Stimulated activated CD4-positive, alpha-beta T cell treated with anti-CD3 and anti-CD28 coated beads, Interleukin-4, amount 100 ng/mL, for 24 hours (primary cell): ENCODE data around the gene KANSL2.
"Not testable (repeated sequence)": the region's sequence is repeated elsewhere in the genome, so short reads cannot be mapped to it uniquely, and the experiment has no call there.

Experiments used
- DNase-seq: peaks from one replicate; pipeline ENCODE4 v3.0.0-alpha.2; 2020

The KANSL2 gene

GRCh38 chr12:48683534-48683933 is 1.5 kb upstream of the KANSL2 start:
- no peak for DNase-seq

GRCh38 chr12:48682927-48683326 is 889 bp upstream of the KANSL2 start:
- DNase-seq = no peak

GRCh38 chr12:48682533-48682905 is 481 bp upstream of the KANSL2 start:
- DNase-seq = not testable (repeated sequence)

GRCh38 chr12:48681399-48681709 is 684 bp downstream of the KANSL2 start:
- no peak for DNase-seq

DNA sequence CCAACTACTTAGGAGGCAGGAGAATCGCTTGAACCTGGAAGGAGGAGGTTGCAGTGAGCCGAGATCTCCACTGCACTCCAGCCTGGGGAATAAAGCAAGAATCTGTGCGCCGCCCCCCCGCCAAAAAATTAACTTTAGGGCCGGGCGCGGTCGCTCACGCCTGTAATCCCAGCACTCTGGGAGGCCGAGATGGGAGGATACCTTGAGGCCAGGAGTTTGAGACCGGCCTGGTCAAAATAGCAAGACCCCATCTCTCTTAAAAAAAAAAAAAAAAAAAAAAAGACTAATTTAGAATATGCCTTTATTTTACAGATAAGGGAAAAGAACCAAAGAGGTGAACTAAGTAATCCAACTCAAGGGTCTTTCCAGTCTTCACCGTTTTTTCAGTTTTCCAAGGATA is 1.2 kb downstream of the KANSL2 start:
- DNase-seq = no peak

GRCh38 chr12:48678551-48679185 is 3.4 kb downstream of the KANSL2 start:
- no peak for DNase-seq

DNA sequence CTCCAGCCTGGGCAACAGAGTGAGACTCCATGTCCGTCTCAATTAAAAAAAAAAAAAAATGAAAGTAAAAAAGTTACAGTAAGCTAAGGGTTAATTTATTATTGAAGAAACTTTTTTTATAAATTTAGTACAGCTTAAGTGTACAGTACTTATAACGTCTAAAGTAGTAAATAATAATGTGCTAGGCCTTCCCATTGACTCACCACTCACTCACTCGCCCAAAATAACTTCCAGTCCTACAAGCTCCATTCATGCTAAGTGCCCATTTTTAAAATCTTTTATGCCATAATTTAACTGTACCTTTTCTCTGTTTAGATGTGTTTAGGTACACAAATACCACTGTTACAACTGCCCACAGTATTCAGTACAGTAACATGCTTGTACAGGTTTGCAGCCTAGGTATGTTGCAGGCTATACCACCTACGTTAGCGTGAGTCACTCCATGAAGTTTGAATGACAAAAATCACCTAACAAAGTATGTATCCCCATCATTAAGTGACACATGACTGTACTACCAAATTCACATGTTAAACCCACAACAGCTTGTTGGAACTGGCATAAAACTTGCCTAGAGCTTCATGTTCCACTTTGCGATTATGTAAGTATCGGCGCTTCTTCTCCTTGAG is 10.7 kb downstream of the KANSL2 start:
- no peak for DNase-seq

- no peak for DNase-seq
Measured at GRCh38 chr12:48668996-48669395, 13.0 kb downstream of the KANSL2 start.

DNA sequence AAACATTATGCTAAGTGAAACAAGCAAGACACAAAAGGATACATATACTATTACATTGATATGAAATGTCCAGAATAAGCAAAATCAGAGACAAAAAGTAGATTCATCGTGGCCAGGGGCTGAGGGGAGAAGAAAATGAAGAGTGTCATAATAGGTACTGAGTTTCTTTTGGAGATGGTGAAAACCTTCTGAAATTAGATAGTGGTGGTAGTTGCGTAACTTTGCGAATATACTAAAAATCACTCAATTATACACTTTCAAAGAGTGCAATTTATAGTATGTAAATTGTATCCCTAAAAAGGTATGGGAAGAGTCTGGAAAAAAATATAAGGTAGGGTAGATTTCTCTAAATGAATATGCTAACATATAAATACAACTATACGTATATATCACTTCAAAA is 22.2 kb downstream of the KANSL2 start:
- DNase-seq = no peak

GRCh38 chr12:48651681-48652080 is 30.4 kb downstream of the KANSL2 start:
- DNase-seq = no peak

DNA sequence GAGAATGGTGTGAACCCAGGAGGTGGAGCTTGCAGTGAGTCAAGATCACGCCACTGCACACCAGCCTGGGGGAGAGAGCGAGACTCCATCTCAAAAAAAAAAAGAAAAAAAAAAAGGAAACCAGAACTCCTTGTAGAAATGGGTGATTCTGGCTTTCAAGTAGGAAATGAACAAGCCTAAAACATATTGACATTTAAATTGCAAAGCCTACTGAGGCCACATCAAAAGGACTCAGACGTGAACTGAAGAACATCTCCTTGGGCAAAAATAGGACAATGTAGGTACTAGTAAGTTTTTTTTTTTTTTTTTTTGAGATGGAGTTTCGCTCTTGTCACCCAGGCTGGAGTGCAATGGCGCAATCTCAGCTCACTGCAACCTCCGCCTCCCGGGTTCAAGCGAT is 36.7 kb downstream of the KANSL2 start:
- not testable (repeated sequence) for DNase-seq

GRCh38 chr12:48643011-48643410 is 39.0 kb downstream of the KANSL2 start:
- DNase-seq = no peak

- not testable (repeated sequence) for DNase-seq
Measured at GRCh38 chr12:48641752-48642555, 40.1 kb downstream of the KANSL2 start.

DNA sequence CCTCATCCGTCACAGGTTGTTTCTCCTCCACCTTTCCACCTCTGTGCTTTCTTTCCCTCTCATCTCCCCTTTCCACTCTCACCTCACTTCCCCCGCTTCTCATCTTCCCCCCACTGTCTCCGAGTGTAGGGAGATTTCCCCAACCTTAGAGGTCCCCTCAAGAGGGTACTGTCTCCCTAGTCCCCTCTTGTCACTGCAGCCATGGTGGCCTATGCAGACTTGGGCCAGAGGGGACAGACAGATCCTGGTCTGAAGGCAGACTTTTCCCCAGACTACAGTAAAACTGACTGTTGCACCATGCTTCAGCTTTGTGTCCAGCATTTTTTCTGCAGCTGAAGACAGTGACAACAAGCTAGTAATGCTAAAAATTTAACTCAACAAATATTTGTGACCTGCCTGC is 41.2 kb downstream of the KANSL2 start:
- DNase-seq = no peak

DNA sequence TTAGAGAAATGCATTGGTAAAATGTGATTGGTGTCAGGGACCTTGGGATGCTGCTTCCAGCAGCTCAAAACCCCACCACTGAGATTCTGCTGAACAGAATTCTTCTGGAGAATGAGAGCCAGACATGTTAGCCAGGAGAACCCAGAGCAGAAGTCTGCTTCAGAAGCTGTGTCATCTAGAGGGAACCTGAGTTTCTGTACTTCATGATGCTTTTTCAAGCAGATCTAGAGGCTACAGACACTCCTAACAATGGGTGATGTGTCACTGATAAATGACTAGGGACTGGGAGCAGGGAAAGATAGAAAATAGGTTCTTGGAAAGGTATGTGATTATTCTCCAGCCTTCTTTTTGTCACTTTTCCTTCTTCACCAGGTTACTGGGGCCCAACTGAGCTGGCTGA is 41.6 kb downstream of the KANSL2 start:
- DNase-seq = no peak

- DNase-seq = no peak
Measured at GRCh38 chr12:48631071-48631470, 51.0 kb downstream of the KANSL2 start.

DNA sequence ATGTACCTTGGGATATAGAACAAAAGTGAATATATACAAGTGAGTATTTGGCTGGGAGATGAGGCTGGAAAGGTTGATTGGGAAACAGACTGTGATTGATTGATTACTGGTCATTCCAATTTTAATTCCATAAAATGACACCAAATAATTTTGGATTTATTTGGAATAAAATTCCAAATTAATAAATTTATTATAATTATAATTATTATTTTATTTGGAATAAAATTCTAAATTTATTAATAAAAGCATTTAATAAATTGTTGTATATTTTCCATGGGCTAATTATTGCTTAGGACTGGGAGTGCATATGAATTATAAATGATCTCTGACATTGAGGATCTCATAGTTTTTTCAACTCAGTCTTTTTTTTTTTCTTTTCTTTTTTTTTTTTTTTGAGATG is 51.7 kb downstream of the KANSL2 start:
- DNase-seq = no peak

DNA sequence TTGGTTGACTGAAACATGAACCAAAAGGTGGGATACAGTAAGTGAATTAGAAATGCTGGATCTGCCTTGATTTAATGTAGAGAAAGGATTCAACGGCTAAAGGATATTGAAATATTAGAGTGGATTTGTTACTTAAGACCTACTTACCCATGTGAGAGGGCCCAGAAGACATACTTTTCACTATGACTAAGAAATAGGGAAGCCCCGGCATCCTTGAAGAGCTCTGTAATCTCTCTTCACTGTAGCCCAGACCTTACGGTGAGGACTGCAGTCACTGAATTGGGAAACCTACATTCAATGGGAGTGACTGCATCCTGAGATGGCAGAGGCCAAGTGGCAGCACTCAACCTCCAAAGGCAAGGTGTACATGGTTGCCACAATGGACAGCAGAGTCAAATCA is 52.5 kb downstream of the KANSL2 start:
- DNase-seq = no peak

DNA sequence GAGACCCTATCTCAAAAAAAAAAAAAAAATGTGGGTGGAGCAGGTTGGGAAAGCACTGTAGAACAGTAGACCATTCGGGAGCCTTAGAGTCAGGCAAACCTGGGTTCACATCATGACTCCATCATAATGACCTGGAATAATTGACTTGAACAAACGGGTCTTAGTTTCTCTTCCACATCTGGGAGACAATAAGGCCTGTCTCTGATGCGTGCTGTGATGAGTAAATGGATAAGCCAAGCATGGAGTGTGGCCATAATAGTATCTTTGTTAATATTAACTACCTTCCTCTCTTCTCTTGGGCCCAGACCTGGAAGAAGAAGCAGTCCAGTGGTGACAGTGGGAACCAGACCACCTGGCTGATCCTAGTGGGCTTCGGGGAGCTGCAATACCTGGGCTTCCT is 54.5 kb downstream of the KANSL2 start:
- no peak for DNase-seq

GRCh38 chr12:48622997-48623396 is 59.0 kb downstream of the KANSL2 start:
- DNase-seq = not testable (repeated sequence)

- DNase-seq = peak; percentile 83
Measured at GRCh38 chr12:48618541-48618940, 63.5 kb downstream of the KANSL2 start.

DNA sequence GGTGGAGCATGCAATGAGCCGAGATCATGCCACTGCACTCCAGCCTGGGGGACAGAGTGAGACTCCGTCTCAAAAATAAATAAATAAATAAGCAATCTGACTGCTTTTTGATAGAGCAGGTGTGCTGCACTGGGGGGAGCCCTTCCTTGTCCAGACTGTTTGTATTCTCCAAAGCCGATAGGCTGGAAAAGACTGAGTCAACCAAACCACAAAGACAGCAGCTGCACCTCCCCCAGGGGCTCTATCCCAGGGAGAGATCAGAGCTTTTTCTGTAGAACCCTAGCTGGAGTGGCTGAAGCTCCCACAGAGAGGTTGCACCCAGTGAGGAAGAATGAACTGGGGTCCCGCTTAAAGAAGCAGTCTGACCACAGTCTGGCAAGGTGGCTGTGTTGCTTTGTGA is 66.4 kb downstream of the KANSL2 start:
- DNase-seq = no peak

DNA sequence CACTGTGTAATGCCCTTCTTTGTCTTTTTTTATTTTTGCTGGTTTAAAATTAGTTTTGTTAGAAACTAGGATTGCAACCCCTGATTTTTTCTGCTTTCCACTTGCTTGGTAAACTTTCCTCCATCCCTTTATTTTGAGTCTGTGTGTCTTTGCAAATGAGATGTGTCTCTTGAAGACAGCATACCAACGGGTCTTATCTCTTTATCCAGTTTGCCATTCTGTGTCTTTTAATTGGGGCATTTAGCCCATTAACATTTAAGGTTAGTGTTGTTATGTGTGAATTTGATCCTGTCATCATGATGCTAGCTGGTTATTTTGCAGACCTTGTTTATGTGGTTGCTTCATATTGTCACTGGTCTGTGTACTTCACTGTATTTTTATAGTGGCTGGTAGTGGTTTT is 68.7 kb downstream of the KANSL2 start:
- DNase-seq = no peak
